ENCODE results near the gene BCAR3.
"Not testable (repeated sequence)": the region's sequence is repeated elsewhere in the genome, so short reads cannot be mapped to it uniquely, and the experiment has no call there.

The BCAR3 gene

GRCh38 chr1:93661829-93662474 lies 19.7 kb downstream of the BCAR3 start:
- no peak overlapping the region for H3K27ac ChIP-seq (ENCODE audit: low read depth, low read length)

GRCh38 chr1:93661341-93661740 lies 20.3 kb downstream of the BCAR3 start:
- H3K4me2 ChIP-seq (ENCODE audit: low read depth, low read length, poor library complexity, severe bottlenecking), result not testable (repeated sequence)

More at GRCh38 chr1:93661829-93662474, 19.7 kb downstream of the BCAR3 start:
- H3K36me3 ChIP-seq (ENCODE audit: low read length), result no peaks in the 10 kb centered on the region
- H3K79me2 ChIP-seq (ENCODE audit: insufficient read depth, low read length), result no peaks in the 10 kb centered on the region
- no peak overlapping the region for H3K4me2 ChIP-seq (ENCODE audit: low read depth, low read length, poor library complexity, severe bottlenecking)
- no peaks in the 10 kb centered on the region for H3F3A ChIP-seq (ENCODE audit: insufficient read depth)
- no peak overlapping the region for H3K4me3 ChIP-seq (ENCODE audit: insufficient read depth, low read length, poor library complexity, severe bottlenecking)
- H3K27me3 ChIP-seq (ENCODE audit: low read length), result no peaks in the 10 kb centered on the region; the same call in 1 of the 2 replicates
- TF ChIP-seq EZH2phosphoT487 (conservative IDR thresholded peaks at IDR 0.05; ENCODE audit: low read length) (no peak), CTCF (IDR thresholded peaks at IDR 0.05; ENCODE audit: insufficient read depth, low read length, poor library complexity, severe bottlenecking) (no peak)
- H2AFZ ChIP-seq (ENCODE audit: low read depth, low read length, severe bottlenecking), result no peak overlapping the region
- H3K9ac ChIP-seq (ENCODE audit: low read length), result no peak overlapping the region
- no peaks in the 10 kb centered on the region for H3K9me3 ChIP-seq (ENCODE audit: insufficient read depth, low read length)
- no peaks in the 10 kb centered on the region for H4K20me1 ChIP-seq (ENCODE audit: low read depth, low read length)
- no peaks in the 10 kb centered on the region for H3K9me2 ChIP-seq (replicated peaks; ENCODE audit: insufficient read depth, low read length)

GRCh38 chr1:93659822-93660503 lies 21.7 kb downstream of the BCAR3 start:
- Histone ChIP-seq H3K4me2 (ENCODE audit: low read depth, low read length, poor library complexity, severe bottlenecking) (no peak overlapping the region), H3K27ac (ENCODE audit: low read depth, low read length) (no peak overlapping the region), H3F3A (ENCODE audit: insufficient read depth) (no peaks in the 10 kb centered on the region), H3K9me3 (ENCODE audit: insufficient read depth, low read length) (no peaks in the 10 kb centered on the region), H4K20me1 (ENCODE audit: low read depth, low read length) (no peaks in the 10 kb centered on the region), H2AFZ (ENCODE audit: low read depth, low read length, severe bottlenecking) (no peak overlapping the region), H3K4me3 (ENCODE audit: insufficient read depth, low read length, poor library complexity, severe bottlenecking) (no peak overlapping the region), H3K9ac (ENCODE audit: low read length) (no peak overlapping the region), H3K27me3 (ENCODE audit: low read length) (no peaks in the 10 kb centered on the region; the same call in 1 of the 2 replicates), H3K36me3 (ENCODE audit: low read length) (no peaks in the 10 kb centered on the region), H3K79me2 (ENCODE audit: insufficient read depth, low read length) (no peaks in the 10 kb centered on the region), H3K9me2 (replicated peaks; ENCODE audit: insufficient read depth, low read length) (no peaks in the 10 kb centered on the region)
- no peak for TF ChIP-seq EZH2phosphoT487 (conservative IDR thresholded peaks at IDR 0.05; ENCODE audit: low read length)
- no peak for TF ChIP-seq CTCF (IDR thresholded peaks at IDR 0.05; ENCODE audit: insufficient read depth, low read length, poor library complexity, severe bottlenecking)

More at GRCh38 chr1:93661341-93661740, 20.3 kb downstream of the BCAR3 start:
- not testable (repeated sequence) for H3K4me3 ChIP-seq (ENCODE audit: insufficient read depth, low read length, poor library complexity, severe bottlenecking); H3F3A ChIP-seq (ENCODE audit: insufficient read depth); H3K79me2 ChIP-seq (ENCODE audit: insufficient read depth, low read length); H2AFZ ChIP-seq (ENCODE audit: low read depth, low read length, severe bottlenecking); H4K20me1 ChIP-seq (ENCODE audit: low read depth, low read length); H3K9me3 ChIP-seq (ENCODE audit: insufficient read depth, low read length); H3K27ac ChIP-seq (ENCODE audit: low read depth, low read length); H3K36me3 ChIP-seq (ENCODE audit: low read length); H3K9ac ChIP-seq (ENCODE audit: low read length); H3K9me2 ChIP-seq (replicated peaks; ENCODE audit: insufficient read depth, low read length); H3K27me3 ChIP-seq (ENCODE audit: low read length)

- H3F3A ChIP-seq (ENCODE audit: insufficient read depth), result no peaks in the 10 kb centered on the region
- TF ChIP-seq EZH2phosphoT487 (conservative IDR thresholded peaks at IDR 0.05; ENCODE audit: low read length) (no peak), CTCF (IDR thresholded peaks at IDR 0.05; ENCODE audit: insufficient read depth, low read length, poor library complexity, severe bottlenecking) (no peak)
- H3K9me3 ChIP-seq (ENCODE audit: insufficient read depth, low read length), result no peaks in the 10 kb centered on the region
- H3K9me2 ChIP-seq (replicated peaks; ENCODE audit: insufficient read depth, low read length), result no peaks in the 10 kb centered on the region
- H3K36me3 ChIP-seq (ENCODE audit: low read length), result no peaks in the 10 kb centered on the region
- no peaks in the 10 kb centered on the region; the same call in 1 of the 2 replicates for H3K27me3 ChIP-seq (ENCODE audit: low read length)
- H3K9ac ChIP-seq (ENCODE audit: low read length), result no peak overlapping the region
- H3K27ac ChIP-seq (ENCODE audit: low read depth, low read length), result no peak overlapping the region
- no peak overlapping the region for H2AFZ ChIP-seq (ENCODE audit: low read depth, low read length, severe bottlenecking)
- no peak overlapping the region for H3K4me3 ChIP-seq (ENCODE audit: insufficient read depth, low read length, poor library complexity, severe bottlenecking)
- no peaks in the 10 kb centered on the region for H3K79me2 ChIP-seq (ENCODE audit: insufficient read depth, low read length)
- H4K20me1 ChIP-seq (ENCODE audit: low read depth, low read length), result no peaks in the 10 kb centered on the region
- H3K4me2 ChIP-seq (ENCODE audit: low read depth, low read length, poor library complexity, severe bottlenecking), result no peak overlapping the region
Measured at GRCh38 chr1:93658188-93658587, 23.4 kb downstream of the BCAR3 start.

All from SU-DHL-6 (cell line).